PC-3 (cell line): ENCODE data around the gene NKAIN2.

Experiments used
- EZH2 ChIP-seq: fragments of 300-600 bp; sonication (generic); IDR thresholded peaks from one replicate; pipeline ENCODE4 v1.6.1; 2017; ENCODE audit warnings: antibody characterized with exemption, mild to moderate bottlenecking, low read length; ENCODE audit not compliant: unreplicated experiment
- EZH2phosphoT487 ChIP-seq: fragments of 300-600 bp; sonication (generic); IDR thresholded peaks from 2 replicates; pipeline ENCODE4 v1.6.1; 2018; ENCODE audit warnings: mild to moderate bottlenecking, antibody characterized with exemption, low read length, borderline replicate concordance
- TF ChIP-seq, protein P1 (sequence below): fragments of 300-600 bp; sonication (generic); conservative IDR thresholded peaks from 2 replicates; pipeline ENCODE4 v1.5.1; 2017; ENCODE audit warnings: antibody characterized with exemption, low read depth, mild to moderate bottlenecking, low read length

DNA sequence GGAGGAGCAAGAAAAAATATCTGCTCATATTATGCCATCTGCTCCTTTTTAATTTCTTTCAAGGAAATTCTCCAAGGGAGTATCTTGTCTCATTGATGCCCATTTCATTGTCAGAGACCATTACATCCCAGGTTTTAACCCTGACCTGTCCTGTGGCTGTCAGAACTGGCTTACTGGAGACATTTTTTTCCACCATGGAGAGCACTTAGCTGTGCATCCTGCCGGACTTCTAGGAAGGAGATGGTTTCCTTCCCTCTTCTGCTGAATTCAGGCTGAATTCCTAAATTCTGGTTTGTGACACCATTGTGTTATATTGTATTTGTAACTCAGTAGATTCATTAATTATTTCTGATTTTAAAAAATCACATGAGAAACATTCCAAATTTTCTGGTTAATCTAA, 70.3 kb downstream of the NKAIN2 start:
- TF ChIP-seq EZH2 (no peak), EZH2phosphoT487 (no peak)
- TF ChIP-seq, protein P1, sequence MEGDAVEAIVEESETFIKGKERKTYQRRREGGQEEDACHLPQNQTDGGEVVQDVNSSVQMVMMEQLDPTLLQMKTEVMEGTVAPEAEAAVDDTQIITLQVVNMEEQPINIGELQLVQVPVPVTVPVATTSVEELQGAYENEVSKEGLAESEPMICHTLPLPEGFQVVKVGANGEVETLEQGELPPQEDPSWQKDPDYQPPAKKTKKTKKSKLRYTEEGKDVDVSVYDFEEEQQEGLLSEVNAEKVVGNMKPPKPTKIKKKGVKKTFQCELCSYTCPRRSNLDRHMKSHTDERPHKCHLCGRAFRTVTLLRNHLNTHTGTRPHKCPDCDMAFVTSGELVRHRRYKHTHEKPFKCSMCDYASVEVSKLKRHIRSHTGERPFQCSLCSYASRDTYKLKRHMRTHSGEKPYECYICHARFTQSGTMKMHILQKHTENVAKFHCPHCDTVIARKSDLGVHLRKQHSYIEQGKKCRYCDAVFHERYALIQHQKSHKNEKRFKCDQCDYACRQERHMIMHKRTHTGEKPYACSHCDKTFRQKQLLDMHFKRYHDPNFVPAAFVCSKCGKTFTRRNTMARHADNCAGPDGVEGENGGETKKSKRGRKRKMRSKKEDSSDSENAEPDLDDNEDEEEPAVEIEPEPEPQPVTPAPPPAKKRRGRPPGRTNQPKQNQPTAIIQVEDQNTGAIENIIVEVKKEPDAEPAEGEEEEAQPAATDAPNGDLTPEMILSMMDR: no peak
